Erythroblast (primary cell): ENCODE data around the gene CEMIP.

Experiments
- GATA1 ChIP-seq: IDR thresholded peaks from 2 replicates; pipeline ENCODE4 v1.6.1; 2011; ENCODE audit warnings: low read depth, mild to moderate bottlenecking, control low read depth, low read length, moderate library complexity
- POLR2A ChIP-seq: IDR thresholded peaks from 2 replicates; pipeline ENCODE4 v1.6.1; 2011; ENCODE audit warnings: mild to moderate bottlenecking, low read length

DNA sequence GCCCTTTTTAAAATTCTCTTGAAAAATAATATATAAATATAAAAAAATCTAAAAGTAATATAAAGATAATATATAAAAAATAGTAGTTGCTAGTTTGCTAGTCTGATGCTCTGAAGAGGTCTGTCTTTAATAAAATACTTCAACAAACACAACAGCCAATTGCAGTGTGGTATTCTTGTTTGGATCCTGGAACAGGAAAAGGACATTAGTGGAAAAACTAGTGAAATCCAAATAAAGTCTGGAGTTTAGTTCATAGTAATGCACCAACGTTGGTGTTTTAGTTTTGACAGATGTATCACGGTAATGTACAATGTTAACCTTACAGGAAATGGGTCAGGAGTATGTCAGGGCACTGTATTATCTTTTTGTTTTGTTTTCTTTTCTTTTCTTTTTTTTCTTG lies 26.0 kb upstream of the CEMIP start:
- TF ChIP-seq POLR2A: no peak
- no peak for TF ChIP-seq GATA1
